Dermis microvascular lymphatic vessel endothelial cell (primary cell): ENCODE measurements around the gene FAM120A. TPM values are rescaled to one million over a fixed set of nuclear protein-coding genes. Genes with fewer than 3 reads are reported as not detected.

Experiments used
- DNase-seq, 2 donors: peaks; one replicate each; pipeline versions ENCODE4 v3.0.0 to v3.0.0-alpha.2; 2010; ENCODE audit warnings: low read depth in 2 of 2
- total RNA-seq: library from RNA; depleted of rRNA; stranded (reverse); fragments of >200 nt; gene quantifications from 2 replicates; pipeline ENCODE4 v1.2.1, GENCODE V29; 2014

The FAM120A gene
- total RNA-seq, 1 donor from 2014 or later = 77.2 TPM

DNA sequence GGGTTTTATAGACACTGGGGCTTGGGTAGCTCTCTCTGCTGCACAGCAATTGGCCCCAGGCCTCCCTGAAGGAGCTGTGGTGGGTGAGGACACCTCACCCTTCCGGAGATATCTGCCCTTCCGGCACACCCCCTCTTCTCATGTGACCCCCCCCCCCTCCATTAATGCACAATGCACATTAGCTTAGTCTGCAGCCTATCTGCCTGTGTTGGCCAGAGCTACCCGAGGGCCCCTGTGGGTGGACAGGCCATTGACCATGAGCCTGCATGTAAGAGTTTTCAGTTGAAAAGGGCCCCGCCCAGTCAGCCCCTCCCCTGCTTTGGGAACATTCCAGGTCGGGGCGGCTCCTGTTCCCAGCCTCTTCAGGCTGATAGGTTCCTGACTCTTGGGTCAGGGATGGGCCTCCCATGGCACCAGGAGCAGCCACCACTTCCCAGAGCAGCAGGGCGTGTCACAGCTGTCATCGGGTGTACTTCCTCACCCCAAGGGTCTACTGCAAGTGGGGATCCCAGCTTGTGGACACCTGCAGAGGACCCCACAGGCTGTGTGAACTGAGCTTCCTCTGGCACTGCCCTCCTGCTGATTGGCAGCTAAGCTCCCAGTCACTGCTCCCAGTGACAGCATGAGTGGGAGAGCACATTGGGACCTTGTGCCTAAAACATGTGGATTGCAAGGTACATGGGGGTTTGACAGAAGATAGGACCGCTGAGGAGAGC lies 142.7 kb downstream of the FAM120A start:
- DNase-seq = no peak

DNA sequence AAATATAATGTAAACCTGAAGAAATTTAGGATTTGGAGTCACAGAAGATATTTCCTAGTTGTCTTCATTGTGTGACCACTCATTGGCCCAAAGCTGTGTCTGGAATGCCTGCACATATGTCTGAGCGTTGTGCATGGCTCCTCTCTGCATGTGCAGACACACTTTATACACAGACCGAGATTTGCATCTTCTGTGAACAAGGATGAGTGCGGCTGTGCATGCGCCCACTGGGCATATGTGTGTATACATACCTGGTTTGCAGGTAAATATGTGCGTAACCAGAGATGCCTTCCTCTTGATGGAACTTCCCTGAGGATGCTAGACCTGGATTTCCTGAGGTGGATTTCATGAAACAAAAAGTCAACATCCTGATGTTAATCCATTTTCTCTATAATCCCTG lies 144.0 kb downstream of the FAM120A start:
- no peak for DNase-seq

DNA sequence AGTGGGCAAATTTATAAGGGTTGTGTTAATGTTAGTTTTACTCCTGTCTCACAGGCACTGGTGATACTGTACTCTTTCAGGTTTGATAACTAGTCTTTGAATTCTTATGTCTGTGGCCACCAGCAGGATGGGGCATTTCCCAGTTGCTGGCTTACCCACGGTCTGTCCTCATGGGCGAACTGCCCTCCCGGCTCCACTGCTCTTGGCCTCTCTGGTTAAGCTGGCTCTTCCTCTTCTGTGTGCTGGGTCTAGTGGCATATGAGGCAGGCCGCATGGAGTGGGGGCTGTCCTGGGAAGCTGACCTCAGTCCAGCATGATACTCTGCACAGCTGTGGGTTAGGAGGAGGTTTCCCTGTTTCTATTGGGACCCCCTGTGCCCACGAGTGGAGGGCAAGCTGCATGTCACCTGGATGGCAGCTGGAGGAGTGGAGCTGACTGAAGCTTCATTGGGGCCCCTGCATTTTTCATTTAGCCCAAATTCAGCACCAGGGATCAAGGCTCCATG lies 144.4 kb downstream of the FAM120A start:
- DNase-seq = no peak

DNA sequence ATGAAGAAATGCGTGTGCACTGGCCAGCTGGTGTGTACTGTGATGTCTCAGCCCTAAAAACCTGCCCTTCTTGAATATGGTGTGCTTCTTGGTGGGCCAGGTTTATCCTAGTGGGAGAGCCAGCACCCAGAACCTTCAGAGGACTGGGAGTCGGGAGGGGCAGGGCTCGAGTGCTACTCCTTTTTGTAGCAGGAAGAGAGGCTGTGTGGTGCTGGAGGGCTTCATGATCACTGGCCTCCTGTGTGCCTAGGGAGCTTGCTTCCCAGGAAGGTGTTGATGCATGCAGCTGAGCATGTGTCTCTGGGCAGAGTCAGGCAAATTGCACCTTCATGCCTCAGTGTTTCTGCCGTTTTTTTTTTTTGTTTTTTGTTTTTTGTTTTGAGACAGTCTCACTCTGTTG lies 144.9 kb downstream of the FAM120A start:
- DNase-seq = no peak

DNA sequence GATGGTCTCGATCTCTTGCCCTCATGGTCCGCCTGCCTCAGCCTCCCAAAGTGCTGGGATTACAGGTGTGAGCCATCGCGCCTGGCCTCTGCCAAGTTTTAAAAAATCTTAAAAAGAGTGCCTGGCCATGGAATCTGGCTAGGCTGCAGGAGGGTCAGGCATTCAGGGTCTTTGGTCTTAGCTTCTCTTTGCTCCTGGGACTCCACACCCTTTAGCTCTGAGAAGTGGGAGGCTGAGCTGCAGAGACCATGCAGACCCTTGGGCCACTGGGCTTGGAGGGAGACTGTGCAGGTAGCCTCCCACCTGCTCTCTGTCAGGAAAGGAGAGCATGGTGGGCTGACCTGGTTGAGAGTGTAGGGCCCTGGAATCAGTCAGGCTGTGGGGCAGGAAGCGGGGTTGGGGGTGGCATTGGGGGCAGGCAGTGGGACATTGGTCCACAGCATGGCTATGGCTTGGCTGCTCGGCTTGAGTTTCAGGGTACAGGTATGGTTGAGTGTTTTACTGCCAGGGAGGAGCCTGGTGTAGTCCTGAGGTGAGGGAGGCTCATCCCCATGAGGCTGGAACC lies 145.7 kb downstream of the FAM120A start:
- DNase-seq = no peak

DNA sequence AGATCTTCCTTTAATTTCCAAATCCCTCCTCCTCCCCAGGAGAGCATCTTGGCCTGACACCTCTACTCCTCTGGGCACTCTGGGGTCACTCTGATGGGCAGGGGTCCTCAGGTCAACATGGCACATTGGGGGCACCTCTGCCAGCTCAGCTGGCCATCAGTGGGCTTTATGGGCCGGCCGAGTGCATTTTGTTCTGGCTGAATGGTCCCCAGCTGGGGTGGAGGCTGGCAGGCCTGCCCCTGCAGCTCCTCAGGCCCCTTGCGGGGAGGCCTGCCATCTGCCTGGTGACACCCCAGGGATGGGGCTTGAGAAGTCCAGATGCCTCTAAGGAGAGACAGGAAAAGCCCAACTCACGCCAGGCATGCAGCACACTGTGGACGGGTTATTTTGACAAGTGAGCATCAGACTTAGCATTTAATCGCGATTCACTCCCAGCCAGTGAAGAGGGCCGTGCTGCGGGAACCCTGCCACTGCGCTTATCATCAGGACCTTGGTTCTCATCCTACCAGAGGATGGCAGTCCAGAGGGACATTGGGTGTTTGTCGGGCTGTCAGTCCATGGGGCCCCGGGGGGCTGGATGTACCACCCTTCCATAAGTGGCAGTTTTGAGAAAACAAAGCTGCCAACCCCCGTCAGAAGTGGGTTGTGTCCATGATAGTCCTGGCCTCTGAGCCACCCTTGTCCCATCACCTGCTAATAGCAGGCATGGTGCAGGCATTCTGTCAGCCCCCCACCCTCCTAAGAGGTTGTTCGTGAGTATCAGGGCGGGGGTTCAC lies 146.6 kb downstream of the FAM120A start:
- DNase-seq = no peak

DNA sequence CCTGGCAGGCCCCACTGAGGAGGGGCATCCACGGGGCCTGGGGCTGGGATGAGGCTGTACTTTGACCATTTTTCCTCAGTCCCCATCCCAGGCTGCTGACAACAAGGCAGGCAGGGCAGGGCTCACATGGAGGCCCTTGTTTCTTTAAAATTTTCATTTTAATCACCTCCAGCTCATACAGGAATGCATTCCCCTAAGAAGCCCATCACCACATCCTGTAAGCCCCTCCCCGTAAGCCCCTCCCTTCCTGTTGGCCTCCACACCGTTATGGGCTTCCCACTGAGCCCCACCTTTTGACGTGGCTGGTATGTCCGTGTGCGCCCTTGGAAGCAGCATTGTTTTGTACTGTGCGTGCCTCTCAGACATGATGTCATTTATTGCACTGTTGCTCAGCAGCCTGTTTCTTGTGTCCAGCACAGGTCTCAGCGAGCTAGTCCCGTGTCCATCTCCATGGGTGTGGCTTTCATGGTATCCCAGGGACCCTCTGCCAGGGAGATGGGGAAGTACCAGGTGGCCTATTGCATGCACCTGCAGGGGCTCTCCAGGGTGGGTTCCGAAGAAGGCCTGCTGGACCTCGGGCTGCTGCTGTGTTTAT lies 147.3 kb downstream of the FAM120A start:
- DNase-seq = peak in 1 of 2 donors; percentile 57

DNA sequence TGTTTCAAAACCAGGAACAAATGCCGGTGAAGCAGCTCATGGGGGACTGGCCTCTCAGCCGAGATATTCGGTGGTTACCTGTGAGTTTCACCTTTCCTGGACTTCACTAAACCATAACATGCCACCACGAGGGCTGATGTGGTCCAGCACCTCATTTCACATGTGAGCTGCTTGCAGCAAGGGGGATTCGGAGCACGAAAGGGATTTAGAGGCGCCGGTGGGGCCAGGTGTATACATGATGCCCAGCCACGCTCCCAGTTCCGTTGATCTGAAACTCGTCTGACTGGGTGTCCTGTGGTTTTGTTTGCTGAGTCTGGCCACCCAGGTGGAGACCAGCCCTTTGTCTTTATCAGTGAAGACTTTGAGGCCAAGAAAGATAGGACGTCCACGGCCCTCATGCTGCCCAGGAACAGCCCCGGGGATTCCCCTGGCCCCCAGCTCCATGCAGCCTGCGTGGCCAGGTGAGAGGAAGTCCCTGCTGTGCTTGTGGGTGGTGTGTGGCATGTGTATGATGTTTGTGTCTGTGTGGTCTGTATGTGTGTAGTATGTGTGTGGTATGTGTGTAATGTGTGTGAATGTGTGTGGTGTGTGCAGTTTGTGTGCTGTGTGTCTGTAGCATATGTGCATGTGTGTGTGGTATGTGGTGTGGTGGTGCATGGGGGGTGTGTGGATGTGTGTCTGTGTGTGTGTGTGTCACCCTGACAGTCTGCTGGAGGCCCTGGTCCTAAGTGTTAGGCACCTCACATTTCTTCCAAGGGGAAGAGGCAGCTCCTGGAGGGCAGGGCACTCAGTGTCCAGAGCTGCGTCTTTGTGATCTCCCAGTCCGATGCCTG lies 148.3 kb downstream of the FAM120A start:
- DNase-seq = no peak

DNA sequence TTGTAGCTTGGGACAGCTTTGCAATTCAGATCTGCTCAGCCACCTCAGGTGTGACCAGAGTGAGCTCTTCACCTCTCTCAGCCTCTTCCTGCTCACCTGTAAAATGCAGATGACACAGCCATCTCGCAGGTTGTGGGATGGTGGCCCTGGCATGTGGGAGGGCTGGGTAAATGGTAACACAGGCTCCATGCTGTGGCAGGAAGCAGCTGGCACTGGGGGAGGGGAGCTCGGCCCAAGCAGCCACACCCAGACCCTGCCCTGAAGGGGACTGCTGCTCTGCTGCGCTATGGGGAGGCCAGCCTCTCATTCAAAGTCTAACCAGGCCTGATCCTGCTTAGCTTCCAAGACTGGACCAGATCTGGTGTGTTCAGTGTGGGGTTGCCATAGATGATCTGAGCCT lies 149.0 kb downstream of the FAM120A start:
- no peak for DNase-seq

DNA sequence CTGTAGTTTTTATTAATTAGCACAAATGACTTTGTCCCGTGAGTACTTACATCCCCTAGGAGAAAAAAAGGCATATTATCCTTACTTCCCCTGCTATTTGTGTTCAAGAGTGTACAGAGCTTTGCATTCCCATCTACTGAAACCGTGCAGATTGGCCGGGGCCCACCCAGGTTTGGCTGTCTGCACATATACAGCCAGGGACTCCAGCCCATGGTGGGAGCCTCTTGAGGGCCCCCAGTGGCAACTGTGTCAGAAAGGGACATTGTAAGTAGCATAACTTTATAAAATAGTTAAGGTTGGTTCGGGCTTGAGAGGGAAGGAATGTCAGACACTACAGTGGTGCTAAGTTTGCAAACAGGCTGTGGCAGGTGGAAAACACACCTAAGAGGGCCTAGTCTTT lies 149.6 kb downstream of the FAM120A start:
- DNase-seq = no peak

DNA sequence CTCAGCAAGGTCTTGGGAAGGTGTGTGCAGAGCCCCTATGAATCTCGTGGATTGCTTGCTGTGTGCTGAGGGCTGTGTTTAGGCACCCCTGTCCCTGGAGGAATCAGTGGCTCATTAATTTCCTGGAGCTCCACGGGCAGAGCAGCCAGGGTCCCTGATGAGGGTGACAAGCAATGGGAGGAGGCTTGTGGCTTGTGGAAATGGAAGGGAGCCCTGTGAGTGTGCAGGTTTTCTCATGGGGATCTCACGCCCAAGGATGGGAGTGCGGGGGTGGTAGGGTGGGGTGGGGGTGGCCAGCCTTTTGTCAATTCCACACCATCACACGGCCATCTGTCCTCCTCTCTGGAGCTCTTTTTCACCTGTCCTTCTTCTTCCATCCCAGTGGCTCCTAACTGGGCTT lies 150.2 kb downstream of the FAM120A start:
- DNase-seq = no peak

DNA sequence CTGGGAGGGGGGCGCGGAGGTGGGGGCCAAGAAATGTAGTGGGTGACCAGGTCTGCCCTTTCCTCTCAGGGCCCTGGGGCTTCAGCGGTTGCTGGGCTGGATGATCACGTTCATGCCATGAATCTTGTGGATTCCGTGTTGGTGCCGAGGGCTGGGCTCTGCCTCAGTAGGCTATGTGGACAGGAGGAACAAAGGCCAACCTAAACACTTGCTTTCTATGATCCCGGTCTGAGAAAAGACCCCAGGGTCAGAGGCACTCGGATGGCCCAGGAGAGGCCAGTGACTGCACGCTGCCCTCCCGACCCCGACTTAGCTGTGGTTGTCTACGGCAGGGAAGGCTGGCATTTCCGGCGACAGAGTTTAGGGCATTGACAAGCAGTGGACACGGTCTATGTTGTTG lies 151.5 kb downstream of the FAM120A start:
- DNase-seq = no peak

DNA sequence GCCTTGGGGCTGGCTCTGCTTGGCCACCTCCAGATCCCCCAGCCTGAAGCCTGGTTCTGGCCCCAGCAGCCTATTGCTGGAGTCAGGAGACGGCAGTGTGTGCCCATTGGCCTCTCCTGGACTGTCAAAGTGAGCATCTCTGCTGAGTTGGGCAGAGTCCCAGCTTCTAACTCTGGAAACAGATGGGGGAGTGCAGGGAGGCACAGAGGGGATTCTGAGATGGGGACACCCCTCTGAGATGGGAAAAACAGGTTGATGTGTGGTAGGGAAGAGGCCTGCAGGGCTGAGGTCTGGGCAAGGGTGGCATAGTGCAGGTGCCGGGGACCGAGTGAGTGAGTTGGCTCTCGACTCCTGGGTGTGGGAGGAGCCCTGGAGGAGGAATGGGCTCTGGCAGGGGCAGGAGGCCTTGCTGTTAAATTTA lies 152.4 kb downstream of the FAM120A start:
- DNase-seq = no peak

DNA sequence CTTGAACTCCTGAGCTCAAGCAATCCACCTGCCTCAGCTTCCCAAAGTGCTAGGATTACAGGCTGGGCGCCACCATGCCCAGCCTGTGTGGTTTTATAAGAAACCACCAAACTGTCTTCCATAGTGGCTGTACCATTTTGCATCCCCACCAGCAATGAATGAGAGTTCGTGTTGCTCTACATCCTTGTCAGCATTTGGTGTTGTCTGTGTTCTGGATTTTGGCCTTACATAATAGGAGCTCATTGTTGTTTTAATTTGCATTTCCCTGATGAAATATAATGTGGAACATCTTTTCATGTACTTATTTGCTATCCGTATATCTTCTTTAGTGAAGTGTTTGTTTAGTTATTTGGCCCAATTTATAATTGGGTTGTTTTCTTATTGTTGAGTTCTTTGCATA lies 154.7 kb downstream of the FAM120A start:
- DNase-seq = no peak

DNA sequence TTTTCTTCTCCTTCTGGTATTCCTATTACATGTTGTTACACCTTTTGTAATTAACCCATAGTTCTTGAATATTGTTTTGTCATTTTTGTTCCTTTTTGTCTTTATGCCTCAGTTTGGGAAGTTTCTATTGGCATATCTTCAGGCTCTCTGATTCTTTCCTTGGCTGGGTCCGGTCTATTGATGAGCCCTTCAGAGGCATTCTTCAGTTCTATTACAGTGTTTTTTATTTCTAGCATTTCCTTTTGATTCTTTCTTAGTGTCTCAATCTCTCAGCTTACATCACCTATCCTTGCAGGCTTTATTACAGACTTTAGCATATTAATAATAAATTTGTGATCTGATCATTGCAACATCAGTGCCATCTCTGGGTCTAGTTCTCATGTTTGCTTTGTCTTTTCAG lies 158.7 kb downstream of the FAM120A start:
- DNase-seq = no peak

DNA sequence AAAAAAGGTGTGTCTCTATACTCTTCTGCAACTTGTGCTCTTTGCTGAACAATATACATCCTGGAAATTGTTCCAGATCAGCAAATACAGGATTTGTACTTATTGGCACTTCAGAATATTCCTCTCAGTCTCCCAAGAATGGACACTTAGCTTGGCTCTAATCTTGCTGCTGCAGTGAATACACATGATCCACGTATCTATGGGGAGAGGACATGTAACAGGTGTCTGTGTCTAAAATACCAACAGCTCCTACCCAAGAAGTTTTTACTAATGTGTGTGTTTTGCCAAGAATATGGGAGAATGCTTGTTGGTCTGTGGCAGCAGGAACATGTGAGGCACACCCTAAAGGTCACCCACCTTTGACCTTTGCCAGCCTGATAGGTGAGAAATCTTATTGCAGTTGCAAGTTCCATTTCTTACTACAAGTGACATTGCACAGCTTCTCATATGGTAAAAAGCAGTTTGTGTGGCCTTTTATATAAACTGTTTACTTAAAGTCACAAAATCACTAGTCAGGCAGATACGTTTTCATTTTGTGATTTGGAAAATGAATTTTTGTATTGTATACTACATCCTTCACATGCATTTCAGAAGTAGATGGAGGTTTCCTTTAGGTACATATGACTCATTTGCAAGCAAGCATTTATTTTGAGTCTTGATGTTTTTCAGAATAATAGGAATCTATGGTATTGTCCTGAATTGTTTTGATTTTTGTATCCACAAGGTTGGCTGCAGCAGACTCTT lies 160.7 kb downstream of the FAM120A start:
- DNase-seq = no peak

DNA sequence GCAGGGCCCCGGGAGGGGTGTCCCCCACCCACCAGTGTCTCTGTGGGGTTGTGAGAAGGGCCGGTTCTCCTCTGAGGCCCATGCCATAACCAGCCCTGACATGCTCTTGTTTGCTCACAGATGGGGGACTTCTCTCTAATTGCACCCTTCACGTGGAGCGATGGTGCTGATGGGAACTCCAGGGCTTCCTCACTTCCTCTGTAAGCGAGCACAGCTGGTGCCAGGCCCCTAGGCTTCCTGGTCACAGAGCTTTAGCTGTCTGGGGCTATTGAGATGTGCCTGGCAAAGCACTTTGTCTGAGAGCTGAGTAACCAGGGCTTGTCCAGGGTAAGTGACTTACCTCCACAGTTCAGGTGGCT lies 161.3 kb downstream of the FAM120A start:
- peak in 1 of 2 donors; percentile 47 for DNase-seq

DNA sequence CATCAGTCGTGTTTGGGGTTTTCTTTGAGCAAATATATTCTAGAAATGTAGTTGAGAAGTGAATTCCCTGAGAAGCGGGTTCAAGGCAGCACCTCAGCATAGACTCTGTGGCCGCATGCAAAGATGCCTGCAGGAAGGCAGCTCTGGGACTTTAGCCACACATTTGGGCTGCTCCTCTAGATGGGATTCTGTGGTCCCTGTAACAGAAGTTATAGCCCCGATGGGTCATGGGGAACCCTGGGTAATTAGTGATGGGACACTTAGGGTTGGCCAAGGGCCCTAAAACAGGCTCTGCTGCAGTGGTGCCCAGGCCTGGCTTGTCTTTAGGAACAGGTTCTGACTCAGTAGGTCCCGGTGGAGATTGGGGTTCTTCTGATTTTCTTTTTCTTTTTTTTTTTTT lies 161.7 kb downstream of the FAM120A start:
- DNase-seq = no peak

DNA sequence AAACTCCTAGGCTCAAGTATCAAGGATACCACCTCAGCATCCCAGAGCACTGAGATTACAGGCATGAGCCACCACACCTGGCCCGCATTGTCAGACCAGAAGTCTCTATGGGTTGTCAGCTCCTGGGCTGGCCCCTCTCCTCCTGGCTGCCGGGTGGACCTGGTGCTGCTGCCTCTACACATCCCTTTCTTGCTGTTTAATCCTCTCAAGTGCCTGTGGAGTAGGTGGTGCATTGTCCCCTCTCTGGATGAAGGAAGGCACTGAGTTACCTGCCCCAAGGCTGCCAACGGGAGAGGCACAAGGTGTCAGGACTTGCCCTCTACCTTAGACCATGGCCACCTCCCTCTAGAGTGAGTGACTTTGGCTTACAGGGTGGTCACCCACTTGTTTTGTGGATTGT lies 162.3 kb downstream of the FAM120A start:
- DNase-seq = no peak

DNA sequence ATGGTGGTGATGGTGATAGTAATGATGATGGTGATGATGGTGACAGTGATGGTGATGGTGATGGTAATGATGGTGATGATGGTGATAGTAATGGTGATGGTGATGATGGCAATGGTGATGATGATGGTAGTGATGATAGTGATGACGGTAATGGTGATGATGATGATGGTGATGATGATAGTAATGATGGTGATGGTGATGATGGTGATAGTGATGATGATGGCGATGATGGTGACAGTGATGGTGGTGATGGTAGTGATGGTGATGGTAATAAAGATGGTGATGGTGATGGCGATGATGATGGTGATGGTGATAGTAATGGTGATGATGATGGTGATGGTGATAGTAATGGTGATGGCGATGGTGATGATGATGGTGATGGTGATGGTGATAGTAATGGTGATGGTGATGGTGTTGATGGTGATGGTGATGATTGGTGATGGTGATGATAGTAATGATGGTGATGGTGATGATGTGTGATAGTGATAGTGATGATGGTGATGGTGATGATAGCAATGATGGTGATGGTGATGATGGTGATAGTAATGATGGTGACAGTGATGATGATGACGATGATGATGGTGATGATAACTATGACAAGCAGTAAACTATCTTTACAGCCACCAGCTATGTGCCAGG lies 163.5 kb downstream of the FAM120A start:
- no peak for DNase-seq
